CD4-positive, alpha-beta T cell treated with Interleukin-4 for 4 hours (primary cell): Measurements from ENCODE around the gene SLC35G2.
"Not testable (repeated sequence)": the region's sequence is repeated elsewhere in the genome, so short reads cannot be mapped to it uniquely, and the experiment has no call there.

ENCODE experiments used
- DNase-seq: peaks from one replicate; pipeline ENCODE4 v3.0.0-alpha.2; 2020

SLC35G2 gene

DNA sequence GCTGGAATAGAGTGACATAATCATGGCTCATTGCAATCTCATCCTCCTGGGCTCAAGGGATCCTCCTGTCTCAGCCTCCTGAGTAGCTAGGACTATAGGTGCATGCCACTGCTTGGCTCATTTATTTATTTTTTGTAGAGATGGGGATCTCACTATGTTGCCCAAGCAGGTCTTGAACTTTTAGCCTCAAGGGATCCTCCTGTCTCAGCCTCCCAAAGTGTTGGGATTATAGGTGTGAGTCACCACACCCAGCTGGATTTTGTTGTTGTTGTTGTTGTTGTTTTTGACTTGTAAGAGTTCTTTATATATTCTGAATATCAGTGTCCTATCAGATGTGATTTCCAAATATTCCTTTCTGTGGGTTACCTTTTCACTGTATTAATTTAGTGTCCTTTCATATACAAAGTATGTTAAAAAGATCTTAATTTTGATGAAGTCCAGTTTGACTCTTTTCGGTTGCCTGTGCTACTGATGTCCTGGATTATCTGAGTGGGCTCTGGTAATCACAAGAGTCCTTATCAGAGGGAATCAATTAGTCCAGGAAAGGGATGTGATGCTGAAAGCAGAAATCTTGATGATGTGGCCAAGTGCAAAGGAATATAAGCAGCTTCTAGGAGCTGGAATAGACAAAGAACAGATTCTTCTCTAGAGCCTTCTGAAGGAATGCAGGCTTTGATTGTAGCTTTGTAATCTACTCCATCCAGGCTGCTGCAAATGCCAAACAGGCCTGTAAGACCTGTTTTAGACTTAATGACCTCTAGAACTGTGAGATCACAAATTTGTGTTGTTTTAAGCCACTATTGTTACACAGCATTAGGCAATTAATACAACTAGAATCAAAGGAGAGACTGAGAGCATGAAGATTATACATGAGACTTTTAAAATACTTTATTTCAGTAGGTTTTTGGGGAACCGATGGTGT, 73.3 kb downstream of the SLC35G2 start:
- DNase-seq = no peak

GRCh38 chr3:136893848-136894443, 75.0 kb downstream of the SLC35G2 start:
- DNase-seq = no peak

DNA sequence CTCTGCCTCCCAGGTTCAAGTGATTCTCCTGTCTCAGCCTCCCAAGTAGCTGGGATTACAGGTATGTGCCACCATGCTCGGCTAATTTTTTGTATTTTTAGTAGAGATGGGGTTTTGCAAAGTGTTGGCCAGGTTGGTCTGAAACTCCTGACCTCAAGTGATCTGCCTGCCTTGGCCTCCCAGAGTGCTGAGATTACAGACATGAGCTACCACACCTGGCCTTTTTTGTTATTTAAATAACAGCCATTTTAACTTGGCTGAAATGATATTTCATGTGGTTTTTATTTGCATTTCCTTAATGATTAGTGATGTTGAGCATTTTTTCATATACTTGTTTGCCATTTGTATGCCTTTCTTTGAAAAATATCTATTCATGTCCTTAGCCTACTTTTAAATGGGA, 78.2 kb downstream of the SLC35G2 start:
- DNase-seq = not testable (repeated sequence)

DNA sequence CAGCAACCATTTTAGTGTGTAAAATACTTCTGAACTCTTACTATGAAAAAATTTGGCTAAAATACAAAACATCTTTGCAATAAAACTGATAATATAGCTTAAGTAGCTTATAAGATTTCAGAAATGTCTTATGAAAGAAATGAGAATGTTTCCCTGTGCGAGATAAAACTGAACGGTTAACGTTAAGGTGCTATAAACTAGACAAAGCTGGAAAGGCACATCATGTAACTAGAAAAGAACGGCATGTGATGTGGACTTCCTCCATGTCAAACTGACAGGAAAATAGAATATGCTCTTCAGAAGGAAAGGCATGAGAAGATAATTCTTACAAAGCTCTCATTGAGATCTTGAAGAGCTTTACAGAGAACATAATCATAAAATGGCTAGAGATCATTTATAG, 79.6 kb downstream of the SLC35G2 start:
- DNase-seq = no peak

DNA sequence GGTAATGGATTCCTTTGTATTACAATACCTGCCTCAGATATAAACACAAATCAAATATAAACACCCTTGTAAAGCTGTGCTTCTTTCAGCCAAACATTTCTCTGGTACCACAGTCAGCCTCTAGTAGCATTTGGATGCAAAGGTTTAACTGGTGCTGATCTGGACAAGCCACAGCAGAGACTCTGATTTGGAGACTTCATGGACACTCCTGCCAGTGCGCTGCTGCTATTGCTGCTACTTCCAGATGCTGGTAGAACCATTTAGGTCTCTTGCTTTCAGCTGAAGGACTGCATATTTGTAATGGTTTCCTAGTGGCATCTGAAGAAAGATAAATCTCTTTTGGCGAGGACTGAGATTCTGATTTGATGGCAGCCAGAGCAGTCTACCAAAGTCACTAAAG, 80.0 kb downstream of the SLC35G2 start:
- no peak for DNase-seq

DNA sequence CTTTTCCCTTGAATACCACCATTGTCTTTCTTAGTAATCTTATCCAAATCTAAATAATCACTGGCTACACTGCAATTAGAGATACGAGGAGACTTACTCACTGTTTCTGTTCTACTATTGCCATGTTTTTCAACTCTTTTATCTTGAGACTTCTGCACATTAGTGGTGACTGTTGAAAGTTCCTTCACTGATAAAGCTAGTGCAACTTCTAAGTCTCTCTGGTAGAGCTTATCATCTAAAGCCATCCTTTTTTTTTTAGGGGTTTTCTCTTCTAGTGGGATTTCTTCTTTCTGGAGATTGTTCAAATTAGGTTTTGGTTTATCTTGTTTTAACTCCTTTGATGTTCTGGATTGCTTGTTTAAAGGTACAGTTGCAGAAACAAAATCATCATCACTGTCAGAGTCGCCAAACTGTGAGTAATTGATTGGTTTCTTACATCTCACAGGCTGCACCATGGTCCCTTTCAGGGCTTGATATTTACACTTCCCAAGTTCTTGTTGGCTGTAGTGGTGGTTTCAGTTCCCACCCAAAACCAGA, 80.8 kb downstream of the SLC35G2 start:
- DNase-seq = peak; percentile 27

DNA sequence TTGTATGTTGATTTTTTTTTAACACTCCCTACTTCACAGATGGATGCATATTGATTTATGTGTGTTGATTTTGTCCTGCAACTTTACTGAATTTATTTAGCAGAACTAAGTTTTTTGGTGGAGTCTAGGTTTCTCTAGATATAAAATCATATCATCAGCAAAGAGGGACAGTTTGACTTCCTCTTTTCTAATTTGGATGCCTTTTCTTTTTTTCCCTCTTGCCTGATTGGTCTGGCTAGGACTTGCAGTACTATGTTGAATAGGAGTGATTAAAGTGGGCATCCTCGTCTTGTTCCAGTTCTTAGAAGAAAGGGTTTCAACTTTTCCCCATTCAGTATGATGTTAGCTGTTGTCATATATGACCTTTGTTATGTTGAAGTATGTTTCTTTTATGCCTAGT, 81.8 kb downstream of the SLC35G2 start:
- DNase-seq = not testable (repeated sequence)

DNA sequence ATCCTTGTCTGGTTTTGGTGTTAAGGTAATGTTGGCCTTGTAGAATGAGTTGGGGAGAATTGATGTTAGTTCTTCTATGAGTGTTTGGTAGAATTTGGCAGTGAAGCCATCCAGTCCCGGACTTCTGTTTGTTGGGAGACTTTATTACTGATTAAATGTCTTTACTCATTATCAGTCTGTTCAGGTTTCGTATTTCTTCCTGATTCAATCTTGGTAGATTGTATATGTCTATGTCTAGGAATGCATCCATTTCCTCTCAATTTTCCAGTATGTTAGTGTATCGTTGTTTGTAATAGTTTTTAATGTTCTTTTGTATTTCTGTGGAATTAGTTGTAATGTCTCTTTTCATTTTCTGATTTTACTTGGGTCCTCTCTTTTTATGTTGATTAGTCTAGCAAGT, 82.5 kb downstream of the SLC35G2 start:
- DNase-seq = no peak

DNA sequence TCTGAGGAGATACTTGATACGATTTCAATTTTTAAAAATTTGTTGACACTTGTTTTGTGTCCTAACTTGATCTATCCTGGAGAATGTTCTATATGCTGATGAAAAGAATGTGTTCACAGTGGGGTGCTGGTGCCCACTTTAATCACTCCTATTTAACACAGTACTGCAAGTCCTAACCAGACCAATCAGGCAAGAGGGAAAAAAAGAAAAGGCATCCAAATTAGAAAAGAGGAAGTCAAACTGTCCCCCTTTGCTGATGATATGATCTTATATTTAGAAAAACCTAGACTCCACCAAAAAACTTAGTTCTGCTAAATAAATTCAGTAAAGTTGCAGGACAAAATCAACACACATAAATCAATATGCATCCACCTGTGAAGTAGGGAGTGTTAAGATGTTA, 83.6 kb downstream of the SLC35G2 start:
- DNase-seq = not testable (repeated sequence)

DNA sequence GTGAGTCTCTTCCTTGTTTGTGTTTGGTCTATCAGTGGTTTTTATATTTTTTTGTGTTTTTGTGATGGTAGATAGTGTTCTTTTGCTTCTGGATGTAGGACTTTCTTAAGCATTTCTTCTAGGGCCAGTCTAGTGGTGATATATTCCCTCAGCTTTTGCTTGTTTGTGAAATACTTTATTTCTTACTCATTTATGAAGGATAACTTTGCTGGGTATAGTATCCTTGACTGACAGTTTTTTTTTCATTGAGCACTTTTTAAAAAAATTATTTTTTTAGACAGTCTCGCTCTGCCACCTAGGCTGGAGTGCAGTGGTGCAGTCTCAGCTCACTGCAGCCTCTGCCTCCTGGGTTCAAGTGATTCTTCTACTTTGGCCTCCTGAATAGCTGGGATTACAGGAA, 85.0 kb downstream of the SLC35G2 start:
- no peak for DNase-seq

- no peak for DNase-seq
Measured at GRCh38 chr3:136904746-136905145, 85.8 kb downstream of the SLC35G2 start.
